NT2/D1 (cell line): ENCODE data around the gene KIF6.

ENCODE experiments used
- SUZ12 ChIP-seq: IDR thresholded peaks from 2 replicates; pipeline ENCODE4 v1.6.1; 2011; ENCODE audit not compliant: insufficient read length, insufficient read depth; ENCODE audit errors: extremely low read depth
- YY1 ChIP-seq: IDR thresholded peaks from 2 replicates; pipeline ENCODE4 v1.6.1; 2011; ENCODE audit not compliant: insufficient read length, insufficient read depth
- ZNF274 ChIP-seq: IDR thresholded peaks from 2 replicates; pipeline ENCODE4 v1.6.1; 2011; ENCODE audit warnings: mild to moderate bottlenecking, low read depth, low read length

DNA sequence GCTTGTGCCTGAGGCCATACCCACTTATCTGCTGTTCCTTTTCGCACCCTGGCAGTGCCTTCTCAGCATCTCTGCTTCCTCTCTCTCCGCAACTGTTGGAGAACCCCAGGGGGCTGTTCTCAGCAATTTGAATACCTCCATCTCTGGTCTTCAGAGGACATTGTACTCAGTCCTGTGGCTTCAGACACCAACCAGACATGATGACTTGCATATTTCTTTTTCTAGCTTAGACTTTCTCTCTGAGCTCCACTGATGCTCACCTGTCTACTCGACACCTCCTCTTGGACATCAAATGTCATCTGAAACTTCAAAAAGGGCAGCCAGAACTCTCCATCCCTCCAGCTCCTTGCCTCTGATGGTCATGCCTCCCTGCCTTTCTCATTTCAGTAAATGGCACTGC is 383.9 kb downstream of the KIF6 start:
- TF ChIP-seq ZNF274: no peak
- no peak for TF ChIP-seq YY1
- no peak for TF ChIP-seq SUZ12
